Neuronal stem cell (in vitro differentiated cells): ENCODE data around the gene A2ML1.
A peak's percentile ranks its signal among the peaks of the same experiment; 100 is the strongest.

Experiments
- DNase-seq: peaks from one replicate; pipeline ENCODE4 v3.0.0-alpha.2; 2013; ENCODE audit warnings: low spot score
- H2AFZ ChIP-seq: one replicate; pipeline ENCODE4 v1.6.1; 2013; ENCODE audit warnings: mild to moderate bottlenecking, low read length, inconsistent platforms
- H2AK5ac ChIP-seq: 2 replicates; pipeline ENCODE4 v1.6.1; 2013; ENCODE audit warnings: low read depth, mild to moderate bottlenecking, inconsistent platforms, low read length, moderate library complexity, mixed read lengths
- H2BK120ac ChIP-seq: 2 replicates; pipeline ENCODE4 v1.6.1; 2013; ENCODE audit warnings: low read depth, mild to moderate bottlenecking, inconsistent platforms, low read length, moderate library complexity, mixed read lengths
- H2BK12ac ChIP-seq: one replicate; pipeline ENCODE4 v1.6.1; 2013; ENCODE audit warnings: low read length, inconsistent platforms
- H2BK15ac ChIP-seq: 2 replicates; pipeline ENCODE4 v1.6.1; 2013; ENCODE audit warnings: mild to moderate bottlenecking, low read length, inconsistent platforms, mixed read lengths
- H2BK5ac ChIP-seq: one replicate; pipeline ENCODE4 v1.6.1; 2013; ENCODE audit warnings: inconsistent platforms, mild to moderate bottlenecking, low read length, moderate library complexity
- H3K14ac ChIP-seq: one replicate; pipeline ENCODE4 v1.6.1; 2013; ENCODE audit warnings: low read length, inconsistent platforms
- H3K18ac ChIP-seq: 2 replicates; pipeline ENCODE4 v1.6.1; 2013; ENCODE audit warnings: low read length, inconsistent platforms
- H3K23ac ChIP-seq: 2 replicates; pipeline ENCODE4 v1.6.1; 2013; ENCODE audit warnings: low read depth, mild to moderate bottlenecking, mixed read lengths, low read length, inconsistent platforms; ENCODE audit not compliant: poor library complexity
- H3K27ac ChIP-seq: replicated peaks from 3 replicates; pipeline ENCODE4 v1.5.1; 2013; ENCODE audit warnings: low read length, inconsistent platforms
- H3K27me3 ChIP-seq, 3 experiments: 2 replicates each; pipeline ENCODE4 v1.6.1; 2013; ENCODE audit warnings: low read length in 3 of 3, mild to moderate bottlenecking in 2 of 3, inconsistent platforms in 1 of 3, low read depth in 1 of 3, mixed read lengths in 1 of 3, moderate library complexity in 1 of 3; ENCODE audit not compliant: control insufficient read depth in 3 of 3, insufficient read depth in 3 of 3
- H3K36me3 ChIP-seq, 2 donors: replicated peaks in 1 of 2; 2 replicates each; pipeline ENCODE4 v1.6.1; 2013; ENCODE audit warnings: low read length in 2 of 2; ENCODE audit not compliant: control insufficient read depth in 2 of 2, insufficient read depth in 2 of 2
- H3K4ac ChIP-seq: 2 replicates; pipeline ENCODE4 v1.6.1; 2013; ENCODE audit warnings: inconsistent platforms, mild to moderate bottlenecking, low read length, moderate library complexity
- H3K4me1 ChIP-seq, 2 donors: 1 replicate in 1 of 2; 2 replicates in 1 of 2; pipeline ENCODE4 v1.6.1; 2013; ENCODE audit warnings: low read length in 2 of 2, low read depth in 1 of 2; ENCODE audit not compliant: control insufficient read depth in 2 of 2, insufficient read depth in 1 of 2
- H3K4me2 ChIP-seq: one replicate; pipeline ENCODE4 v1.6.1; 2013; ENCODE audit warnings: mild to moderate bottlenecking, low read length, inconsistent platforms; ENCODE audit not compliant: insufficient read depth, poor library complexity, severe bottlenecking
- H3K4me3 ChIP-seq, 2 donors: 2 replicates each; pipeline ENCODE4 v1.5.1; 2013; ENCODE audit warnings: low read length in 2 of 2, mild to moderate bottlenecking in 2 of 2, inconsistent platforms in 1 of 2, moderate library complexity in 1 of 2
- H3K79me1 ChIP-seq: one replicate; pipeline ENCODE4 v1.6.1; 2013; ENCODE audit warnings: low read depth, mild to moderate bottlenecking, inconsistent platforms, low read length, moderate library complexity
- H3K9ac ChIP-seq: one replicate; pipeline ENCODE4 v1.6.1; 2013; ENCODE audit warnings: mild to moderate bottlenecking, low read depth, low read length, inconsistent platforms; ENCODE audit not compliant: poor library complexity
- H3K9me3 ChIP-seq, 2 donors: replicated peaks in 1 of 2; 2 replicates each; pipeline versions ENCODE3 to v1.6.1; 2013; ENCODE audit warnings: low read length in 2 of 2, mild to moderate bottlenecking in 2 of 2, inconsistent platforms in 1 of 2, low read depth in 1 of 2, mixed read lengths in 1 of 2, moderate library complexity in 1 of 2; ENCODE audit not compliant: control insufficient read depth in 2 of 2, insufficient read depth in 1 of 2
- H4K8ac ChIP-seq: one replicate; pipeline ENCODE4 v1.6.1; 2013; ENCODE audit warnings: low read depth, mild to moderate bottlenecking, inconsistent platforms, low read length, moderate library complexity
- H4K91ac ChIP-seq: one replicate; pipeline ENCODE4 v1.6.1; 2013; ENCODE audit warnings: low read length, low read depth, mild to moderate bottlenecking, inconsistent platforms; ENCODE audit not compliant: poor library complexity
- WGBS, 2 donors: extraction: QIAGEN DNeasy Blood & Tissue Kit; methylation state at CpG; one replicate each; pipeline ENCODE4 v1.1.7; 2013; ENCODE audit warnings: missing lambda C conversion rate in 2 of 2, mixed read lengths in 1 of 2; ENCODE audit not compliant: insufficient read length in 2 of 2, insufficient replicate concordance in 1 of 2; ENCODE audit errors: extremely low coverage in 2 of 2; 5-methylcytosine and 5-hydroxymethylcytosine counted together

The A2ML1 gene

DNA sequence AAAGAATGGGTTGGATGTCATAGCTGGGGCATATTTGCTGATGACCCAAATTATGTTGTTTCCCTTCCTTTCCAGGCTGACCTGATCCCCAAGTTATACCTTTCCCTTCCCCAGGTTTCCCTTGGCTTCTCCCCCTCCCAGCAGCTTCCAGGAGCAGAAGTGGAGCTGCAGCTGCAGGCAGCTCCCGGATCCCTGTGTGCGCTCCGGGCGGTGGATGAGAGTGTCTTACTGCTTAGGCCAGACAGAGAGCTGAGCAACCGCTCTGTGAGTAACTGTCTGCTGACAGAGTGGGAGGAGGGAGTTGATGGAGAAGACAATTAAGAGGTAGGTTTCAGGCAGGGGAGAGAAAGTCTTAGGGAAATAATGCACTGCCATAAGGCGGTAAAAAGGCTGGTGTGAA, 25.0 kb downstream of the A2ML1 start:
- Histone ChIP-seq H2AK5ac (no peak overlapping the region), H2AFZ (no peak overlapping the region), H3K18ac (peak overlapping the region; percentile 38), H2BK15ac (no peak overlapping the region), H3K27me3 (peaks cover 0 to 4% (median 0%) of the 10 kb centered on the region in 3 experiments), H2BK5ac (no peak overlapping the region), H3K4me1 (peaks cover 0 to 2% of the 10 kb centered on the region in 2 donors), H4K8ac (no peak overlapping the region), H3K27ac (no peak overlapping the region), H3K9me3 (no peaks in the 10 kb centered on the region), H3K23ac (no peak overlapping the region), H2BK12ac (peak overlapping the region; percentile 58), H3K14ac (no peak overlapping the region), H3K36me3 (no peaks in the 10 kb centered on the region), H3K4me3 (no peak overlapping the region), H3K79me1 (no peaks in the 10 kb centered on the region), H3K4ac (no peak overlapping the region), H4K91ac (no peak overlapping the region), H2BK120ac (no peak overlapping the region), H3K4me2 (no peak overlapping the region), H3K9ac (peak overlapping the region; percentile 4)
- no CpG with 5 or more reads among the region's 6 CpGs for WGBS, 2 donors
- no peak for DNase-seq

DNA sequence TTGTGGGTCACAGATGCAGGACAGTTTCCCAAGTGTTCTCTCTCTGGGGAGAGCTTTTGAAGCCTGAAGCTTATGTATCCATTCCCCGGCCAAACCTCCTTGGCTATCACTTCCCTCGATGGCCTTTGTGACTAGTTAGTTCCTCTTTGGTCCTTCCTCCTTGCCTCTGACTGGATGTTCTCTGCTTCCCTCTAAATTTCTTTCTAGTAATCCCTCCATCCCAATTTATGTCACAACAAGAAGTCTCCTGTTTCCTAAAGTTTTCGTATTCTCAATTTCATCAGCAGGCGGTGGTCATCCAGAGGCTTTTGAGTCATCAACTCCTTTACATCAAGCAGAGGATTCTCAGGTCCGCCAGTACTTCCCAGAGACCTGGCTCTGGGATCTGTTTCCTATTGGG, 27.5 kb downstream of the A2ML1 start:
- no peak for DNase-seq
- no peak overlapping the region for H4K91ac ChIP-seq
- no peak overlapping the region for H2AK5ac ChIP-seq
- no peaks in the 10 kb centered on the region for H3K36me3 ChIP-seq
- no peak overlapping the region for H3K18ac ChIP-seq
- WGBS, 2 donors = no CpG with 5 or more reads among the region's 5 CpGs
- no peak overlapping the region for H2BK15ac ChIP-seq
- no peak overlapping the region for H3K27ac ChIP-seq
- H3K4me1 ChIP-seq = peaks cover 0 to 2% of the 10 kb centered on the region in 2 donors
- H3K14ac ChIP-seq = no peak overlapping the region
- no peaks in the 10 kb centered on the region for H3K79me1 ChIP-seq
- no peaks in the 10 kb centered on the region for H3K9me3 ChIP-seq
- no peak overlapping the region for H2AFZ ChIP-seq
- no peak overlapping the region for H3K9ac ChIP-seq
- no peak overlapping the region for H4K8ac ChIP-seq
- H3K4me3 ChIP-seq = no peak overlapping the region
- no peak overlapping the region for H2BK12ac ChIP-seq
- H2BK5ac ChIP-seq = no peak overlapping the region
- no peak overlapping the region for H3K23ac ChIP-seq
- H3K4me2 ChIP-seq = no peak overlapping the region
- H3K4ac ChIP-seq = no peak overlapping the region
- H2BK120ac ChIP-seq = no peak overlapping the region
- H3K27me3 ChIP-seq = peaks cover 0 to 4% (median 0%) of the 10 kb centered on the region in 3 experiments

- no peak for DNase-seq
- Histone ChIP-seq H2BK5ac (no peak overlapping the region), H3K79me1 (no peaks in the 10 kb centered on the region), H3K9ac (no peak overlapping the region), H3K18ac (no peak overlapping the region), H3K23ac (no peak overlapping the region), H2BK120ac (no peak overlapping the region), H2AK5ac (no peak overlapping the region), H3K4me1 (peaks cover 0 to 2% of the 10 kb centered on the region in 2 donors), H3K4ac (no peak overlapping the region), H3K14ac (no peak overlapping the region), H4K8ac (no peak overlapping the region), H3K27ac (no peak overlapping the region), H3K4me3 (no peak overlapping the region), H3K36me3 (no peaks in the 10 kb centered on the region), H3K27me3 (peaks cover 0 to 4% (median 0%) of the 10 kb centered on the region in 3 experiments), H2BK15ac (no peak overlapping the region), H2AFZ (no peak overlapping the region), H3K9me3 (no peaks in the 10 kb centered on the region), H3K4me2 (no peak overlapping the region), H2BK12ac (no peak overlapping the region), H4K91ac (no peak overlapping the region)
- no CpG with 5 or more reads among the region's 7 CpGs for WGBS, 2 donors
These were observed 29.7 kb downstream of the A2ML1 start for GRCh38 chr12:8852119-8852518.

DNA sequence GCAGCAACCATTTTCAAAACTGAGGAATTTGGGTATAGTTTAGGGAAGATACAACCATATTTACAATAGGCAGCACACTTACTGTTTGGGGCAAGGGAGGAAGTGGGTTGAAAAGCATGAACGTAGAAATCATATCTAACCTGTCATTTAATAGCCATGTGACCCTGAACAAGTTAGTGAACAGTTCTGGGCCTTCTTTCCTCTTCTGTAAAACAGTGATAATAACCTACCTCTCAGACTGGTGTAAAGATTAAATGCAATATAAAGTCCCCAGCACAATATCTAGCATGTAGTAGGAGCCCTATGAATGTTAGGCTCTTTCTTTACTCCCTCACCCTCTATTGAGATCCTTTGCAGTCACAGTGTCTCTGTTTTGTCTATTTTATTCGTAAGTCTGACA, 33.5 kb downstream of the A2ML1 start:
- Histone ChIP-seq H4K8ac (no peak overlapping the region), H2AK5ac (no peak overlapping the region), H3K9ac (no peak overlapping the region), H3K4me3 (no peak overlapping the region), H3K4ac (no peak overlapping the region), H3K27me3 (no peaks in the 10 kb centered on the region), H3K36me3 (no peaks in the 10 kb centered on the region), H3K23ac (no peak overlapping the region), H3K9me3 (no peaks in the 10 kb centered on the region), H2AFZ (no peak overlapping the region), H2BK15ac (no peak overlapping the region), H2BK12ac (no peak overlapping the region), H3K18ac (no peak overlapping the region), H3K27ac (no peak overlapping the region), H3K4me1 (peaks cover 0 to 2% of the 10 kb centered on the region in 2 donors), H4K91ac (no peak overlapping the region), H3K14ac (no peak overlapping the region), H2BK120ac (no peak overlapping the region), H3K4me2 (no peak overlapping the region), H3K79me1 (no peaks in the 10 kb centered on the region), H2BK5ac (no peak overlapping the region)
- WGBS, 2 donors = no CpG with 5 or more reads among the region's 2 CpGs
- DNase-seq = no peak
